Measurements from ENCODE around the gene GNPAT. TPM values are rescaled to one million over a fixed set of nuclear protein-coding genes. Genes with fewer than 3 reads are reported as not detected.

Gene GNPAT
- total and polyA plus RNA-seq, 2 of the 8 experiments (the other 6 are each of a cell fraction or from before 2014, with no cell fraction given): 22.9 to 47.4 TPM

DNA sequence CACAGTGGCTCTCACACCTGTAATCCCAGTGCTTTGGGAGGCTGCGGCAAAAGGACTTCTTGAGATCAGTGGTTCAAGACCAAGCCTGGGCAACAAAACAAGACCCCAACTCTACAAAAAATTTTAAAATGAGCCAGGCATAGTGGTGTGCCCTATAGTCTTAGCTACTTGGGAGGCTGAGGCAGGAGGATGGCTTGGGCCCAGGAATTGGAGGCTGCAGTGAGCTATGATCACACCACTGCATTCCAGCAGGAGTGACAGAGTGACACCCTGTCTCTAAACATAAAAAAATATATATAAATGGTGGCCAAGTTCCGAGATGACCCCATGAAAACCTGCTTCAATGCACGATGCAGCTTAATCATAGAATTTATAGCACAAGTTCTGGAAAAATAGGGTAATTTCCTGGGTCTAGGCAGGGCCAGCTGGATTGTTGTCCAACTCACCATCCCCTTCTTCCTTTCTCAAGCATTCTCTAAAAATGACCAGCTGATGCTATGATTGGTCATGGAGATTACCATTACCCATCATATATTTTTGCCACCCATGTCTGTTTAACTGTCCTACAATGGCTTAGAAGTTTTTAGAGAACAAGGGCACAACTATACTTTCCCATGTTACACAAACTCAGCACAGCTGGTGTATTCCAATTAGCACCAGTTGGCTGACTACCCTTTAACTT, 5.3 kb upstream of the GNPAT start:
- Histone ChIP-seq H3K36me3 (ENCODE audit: control insufficient read depth in 2 of 4, insufficient read depth in 4 of 4, low read length in 3 of 4) (peaks cover 5 to 12% (median 8%) of the 10 kb centered on the region in 4 experiments; a peak in 5 of 8 replicates), H3K14ac (ENCODE audit: insufficient read length) (no peak overlapping the region)
- no peak for FAIRE-seq
- TF ChIP-seq CTBP2 (IDR thresholded peaks at IDR 0.05; ENCODE audit: borderline replicate concordance, insufficient read depth, insufficient read length, low read length): no peak
- TF ChIP-seq, protein P1, sequence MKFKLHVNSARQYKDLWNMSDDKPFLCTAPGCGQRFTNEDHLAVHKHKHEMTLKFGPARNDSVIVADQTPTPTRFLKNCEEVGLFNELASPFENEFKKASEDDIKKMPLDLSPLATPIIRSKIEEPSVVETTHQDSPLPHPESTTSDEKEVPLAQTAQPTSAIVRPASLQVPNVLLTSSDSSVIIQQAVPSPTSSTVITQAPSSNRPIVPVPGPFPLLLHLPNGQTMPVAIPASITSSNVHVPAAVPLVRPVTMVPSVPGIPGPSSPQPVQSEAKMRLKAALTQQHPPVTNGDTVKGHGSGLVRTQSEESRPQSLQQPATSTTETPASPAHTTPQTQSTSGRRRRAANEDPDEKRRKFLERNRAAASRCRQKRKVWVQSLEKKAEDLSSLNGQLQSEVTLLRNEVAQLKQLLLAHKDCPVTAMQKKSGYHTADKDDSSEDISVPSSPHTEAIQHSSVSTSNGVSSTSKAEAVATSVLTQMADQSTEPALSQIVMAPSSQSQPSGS (IDR thresholded peaks at IDR 0.05; ENCODE audit: low read length): no peak
- TF ChIP-seq KDM1A (IDR thresholded peaks at IDR 0.05; ENCODE audit: borderline replicate concordance, low read length): no peak
- TF ChIP-seq SRF (IDR thresholded peaks at IDR 0.05; ENCODE audit: low read depth, low read length): no peak
- TF ChIP-seq TAF7 (optimal IDR thresholded peaks at IDR 0.05; ENCODE audit: borderline replicate concordance, low read depth, low read length): no peak

More for the DNA sequence above, 5.3 kb upstream of the GNPAT start:
- Histone ChIP-seq H3K79me1 (ENCODE audit: low read depth, low read length) (no peaks in the 10 kb centered on the region), H3K27ac (ENCODE audit: low read depth, low read length) (no peak overlapping the region), H3K18ac (ENCODE audit: extremely low read depth, low read length) (no peak overlapping the region), H4K5ac (ENCODE audit: insufficient read length, low read depth, low read length) (no peak overlapping the region), H4K20me1 (replicated peaks in 1 of 2; ENCODE audit: control insufficient read depth in 1 of 2, insufficient read depth in 2 of 2, low read length in 2 of 2) (peaks cover 0 to 3% of the 10 kb centered on the region in 2 experiments), H3K4me3 (ENCODE audit: extremely low read depth in 1 of 4, insufficient read depth in 2 of 4, low read depth in 3 of 4, low read length in 4 of 4) (no peak overlapping the region), H2BK120ac (replicated peaks; ENCODE audit: low read depth, low read length) (no peak overlapping the region), H4K91ac (replicated peaks; ENCODE audit: insufficient read length, low read length) (no peak overlapping the region), H3K4me1 (replicated peaks in 1 of 4; ENCODE audit: control insufficient read depth in 3 of 4, insufficient read depth in 4 of 4, low read length in 3 of 4) (no peaks in the 10 kb centered on the region), H2AK5ac (ENCODE audit: low read depth, low read length) (no peak overlapping the region), H3K23ac (ENCODE audit: insufficient read length) (no peak overlapping the region), H3K9me3 (ENCODE audit: insufficient read depth in 2 of 2, low read depth in 1 of 2, low read length in 1 of 2) (no peaks in the 10 kb centered on the region), H2BK20ac (ENCODE audit: low read length) (no peak overlapping the region), H2BK12ac (ENCODE audit: low read depth, low read length) (no peak overlapping the region), H4K8ac (ENCODE audit: extremely low read depth, insufficient read depth, low read length) (no peak overlapping the region), H3K9ac (replicated peaks in 1 of 4; ENCODE audit: extremely low read depth in 1 of 4, low read depth in 3 of 4, low read length in 3 of 4) (no peak overlapping the region), H2AFZ (ENCODE audit: low read length) (no peak overlapping the region), H2BK5ac (ENCODE audit: low read depth, low read length) (no peak overlapping the region), H3K4me2 (ENCODE audit: insufficient read depth in 1 of 2, low read depth in 2 of 2, low read length in 2 of 2) (no peak overlapping the region), H3K23me2 (ENCODE audit: low read depth, low read length) (peaks cover 5% of the 10 kb centered on the region), H3K27me3 (replicated peaks in 1 of 4; ENCODE audit: control insufficient read depth in 3 of 4, extremely low read depth in 1 of 4, insufficient read depth in 3 of 4, low read length in 3 of 4) (no peaks in the 10 kb centered on the region), H3K79me2 (ENCODE audit: control insufficient read depth in 1 of 2, insufficient read depth in 2 of 2, low read length in 2 of 2) (no peaks in the 10 kb centered on the region), H3K4ac (replicated peaks; ENCODE audit: insufficient read length, low read depth, low read length) (no peak overlapping the region), H3K56ac (replicated peaks; ENCODE audit: insufficient read length, low read depth, low read length) (no peak overlapping the region), H2BK15ac (ENCODE audit: low read length) (no peak overlapping the region)
- ChIA-PET POLR2A (ENCODE audit: partially characterized antibody) (no interaction called here), CTCF (ENCODE audit: partially characterized antibody) (no interaction called here)
- WGBS, 2 experiments (ENCODE audit: extremely low coverage in 1 of 2, insufficient coverage in 1 of 2, insufficient read length in 1 of 2, insufficient replicate concordance in 2 of 2, low coverage in 1 of 2, low lambda C conversion rate in 2 of 2, missing lambda C conversion rate in 1 of 2): 92% methylated on average over 3 of the region's 3 CpGs; no CpG with 5 or more reads in 1 of the 2 experiments
- DNase-seq (ENCODE audit: low read depth in 1 of 2, low spot score in 2 of 2): no peak
